PFSK-1 (cell line): ENCODE data around the gene TRPV3.

Experiments
- FOXP2 ChIP-seq: optimal IDR thresholded peaks from 2 replicates; pipeline ENCODE3; 2011; ENCODE audit warnings: borderline replicate concordance, control low read depth, inconsistent platforms; ENCODE audit not compliant: insufficient read depth; ENCODE audit errors: extremely low read length, extremely low read depth
- POLR2AphosphoS5 ChIP-seq: IDR thresholded peaks from 2 replicates; pipeline ENCODE4 v1.6.1; 2012; ENCODE audit warnings: low read depth, mild to moderate bottlenecking, control low read depth, low read length, moderate library complexity
- REST ChIP-seq, 2 experiments: IDR thresholded peaks; 2 replicates each; pipeline versions ENCODE4 v1.6.1 to v1.8.0; 2011 to 2012; ENCODE audit warnings: low read depth in 2 of 2, low read length in 2 of 2, control low read depth in 1 of 2, inconsistent platforms in 1 of 2, mild to moderate bottlenecking in 1 of 2, moderate library complexity in 1 of 2; ENCODE audit not compliant: insufficient read depth in 1 of 2
- SIN3A ChIP-seq: IDR thresholded peaks from 2 replicates; pipeline ENCODE4 v1.6.1; 2012; ENCODE audit warnings: mild to moderate bottlenecking, low read length, moderate library complexity, borderline replicate concordance; ENCODE audit not compliant: insufficient read depth
- TAF1 ChIP-seq: IDR thresholded peaks from 2 replicates; pipeline ENCODE4 v1.6.1; 2012; ENCODE audit warnings: low read length, control low read depth, borderline replicate concordance; ENCODE audit not compliant: insufficient read depth

The TRPV3 gene

GRCh38 chr17:3471599-3471998 is 86.0 kb downstream of the TRPV3 start, which contains the start of gene SPATA22:
SPATA22 (minus strand) TSS chr17:3471819; CDS start chr17:3469325, 2,494 bp downstream.
- TF ChIP-seq SIN3A (no peak), TAF1 (no peak), POLR2AphosphoS5 (no peak), FOXP2 (no peak), REST (IDR thresholded peaks at IDR 0.05; ENCODE audit: insufficient read depth in 1 of 2, low read depth in 2 of 2, low read length in 2 of 2) (no peak)

- TF ChIP-seq FOXP2: no peak
- no peak for TF ChIP-seq POLR2AphosphoS5
- no peak for TF ChIP-seq REST (IDR thresholded peaks at IDR 0.05; ENCODE audit: insufficient read depth in 1 of 2, low read depth in 2 of 2, low read length in 2 of 2)
- no peak for TF ChIP-seq SIN3A
- TF ChIP-seq TAF1: no peak
Observed at GRCh38 chr17:3469529-3469928, 88.1 kb downstream of the TRPV3 start.
